ENCODE data around the gene RANBP9. TPM values are rescaled to one million over a fixed set of nuclear protein-coding genes. Genes with fewer than 3 reads are reported as not detected.

RANBP9 gene
- total and polyA plus RNA-seq, 2 experiments from 2014 or later = 24.2 to 36.1 TPM

DNA sequence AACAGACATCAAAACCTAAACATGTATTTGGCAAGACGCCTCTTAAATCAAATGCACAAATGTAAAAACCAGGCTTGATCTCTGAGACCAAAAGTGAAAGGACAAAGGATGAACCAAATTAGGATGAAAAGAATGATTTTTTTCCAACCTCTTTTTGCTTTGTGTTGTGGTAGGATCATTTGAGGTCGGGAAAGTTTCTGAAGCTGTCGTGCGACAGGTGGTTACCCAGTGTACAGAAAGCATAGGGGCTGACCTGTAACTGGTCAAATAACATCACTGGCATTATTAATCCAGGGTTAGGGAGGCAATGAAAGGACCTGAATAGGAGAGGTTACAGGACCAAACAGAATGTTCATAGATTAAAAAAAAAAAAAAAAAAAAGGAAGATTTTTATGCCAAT is 114.6 kb downstream of the RANBP9 start:
- no peak for DNase-seq (ENCODE audit: low spot score)
- Histone ChIP-seq H3K79me2 (no peaks in the 10 kb centered on the region), H3K9me3 (ENCODE audit: low read depth) (no peaks in the 10 kb centered on the region), H3K27me3 (no peaks in the 10 kb centered on the region), H3K4me1 (ENCODE audit: insufficient read depth) (no peaks in the 10 kb centered on the region), H2AFZ (no peak overlapping the region), H3K4me2 (no peak overlapping the region), H3K36me3 (replicated peaks; ENCODE audit: insufficient read depth, low read depth) (no peaks in the 10 kb centered on the region), H3K4me3 (no peak overlapping the region), H3K9me2 (replicated peaks; ENCODE audit: insufficient read depth) (no peaks in the 10 kb centered on the region), H4K20me1 (ENCODE audit: insufficient read depth, poor library complexity, severe bottlenecking) (no peaks in the 10 kb centered on the region), H3K27ac (no peak overlapping the region)
- WGBS (ENCODE audit: low lambda C conversion rate, missing lambda C conversion rate) = 96% methylated on average over 4 of the region's 4 CpGs
- TF ChIP-seq, protein P1, sequence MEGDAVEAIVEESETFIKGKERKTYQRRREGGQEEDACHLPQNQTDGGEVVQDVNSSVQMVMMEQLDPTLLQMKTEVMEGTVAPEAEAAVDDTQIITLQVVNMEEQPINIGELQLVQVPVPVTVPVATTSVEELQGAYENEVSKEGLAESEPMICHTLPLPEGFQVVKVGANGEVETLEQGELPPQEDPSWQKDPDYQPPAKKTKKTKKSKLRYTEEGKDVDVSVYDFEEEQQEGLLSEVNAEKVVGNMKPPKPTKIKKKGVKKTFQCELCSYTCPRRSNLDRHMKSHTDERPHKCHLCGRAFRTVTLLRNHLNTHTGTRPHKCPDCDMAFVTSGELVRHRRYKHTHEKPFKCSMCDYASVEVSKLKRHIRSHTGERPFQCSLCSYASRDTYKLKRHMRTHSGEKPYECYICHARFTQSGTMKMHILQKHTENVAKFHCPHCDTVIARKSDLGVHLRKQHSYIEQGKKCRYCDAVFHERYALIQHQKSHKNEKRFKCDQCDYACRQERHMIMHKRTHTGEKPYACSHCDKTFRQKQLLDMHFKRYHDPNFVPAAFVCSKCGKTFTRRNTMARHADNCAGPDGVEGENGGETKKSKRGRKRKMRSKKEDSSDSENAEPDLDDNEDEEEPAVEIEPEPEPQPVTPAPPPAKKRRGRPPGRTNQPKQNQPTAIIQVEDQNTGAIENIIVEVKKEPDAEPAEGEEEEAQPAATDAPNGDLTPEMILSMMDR (IDR thresholded peaks at IDR 0.05; ENCODE audit: poor library complexity) = no peak
- no peak for TF ChIP-seq EZH2phosphoT487 (IDR thresholded peaks at IDR 0.05; ENCODE audit: low read depth, severe bottlenecking, unreplicated experiment)

DNA sequence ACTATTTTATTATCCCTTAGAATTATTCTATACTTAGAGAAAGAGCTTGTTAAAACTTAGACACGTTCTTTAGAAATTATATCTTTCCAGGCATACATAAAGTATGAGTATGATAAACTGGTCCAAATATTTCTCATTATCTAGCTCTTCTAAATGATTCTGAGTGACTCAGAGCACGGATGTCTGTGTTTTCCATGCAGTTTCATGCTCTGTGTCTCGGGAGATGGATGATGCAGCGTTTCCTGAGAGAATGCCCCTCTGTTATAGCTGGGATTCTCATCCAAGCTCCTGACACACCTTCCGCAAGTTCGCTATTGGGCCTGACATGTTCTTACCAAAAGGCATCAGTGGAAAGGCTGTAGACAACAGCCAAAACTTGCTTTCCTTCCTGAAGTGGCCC is 117.9 kb downstream of the RANBP9 start:
- no peaks in the 10 kb centered on the region for H3K27me3 ChIP-seq
- H3K27ac ChIP-seq = no peak overlapping the region
- H3K79me2 ChIP-seq = no peaks in the 10 kb centered on the region
- H3K4me2 ChIP-seq = no peak overlapping the region
- no peaks in the 10 kb centered on the region for H3K36me3 ChIP-seq (replicated peaks; ENCODE audit: insufficient read depth, low read depth)
- 88% methylated on average over 6 of the region's 6 CpGs for WGBS (ENCODE audit: low lambda C conversion rate, missing lambda C conversion rate)
- H2AFZ ChIP-seq = no peak overlapping the region
- TF ChIP-seq, protein P1 (IDR thresholded peaks at IDR 0.05; ENCODE audit: poor library complexity) = no peak
- TF ChIP-seq EZH2 (IDR thresholded peaks at IDR 0.05; ENCODE audit: borderline replicate concordance) (no peak), EZH2phosphoT487 (IDR thresholded peaks at IDR 0.05; ENCODE audit: low read depth, severe bottlenecking, unreplicated experiment) (no peak)
- H3K4me3 ChIP-seq = no peak overlapping the region
- H3K9me2 ChIP-seq (replicated peaks; ENCODE audit: insufficient read depth) = no peaks in the 10 kb centered on the region
- H3K4me1 ChIP-seq (ENCODE audit: insufficient read depth) = no peaks in the 10 kb centered on the region
- no peaks in the 10 kb centered on the region for H3K9me3 ChIP-seq (ENCODE audit: low read depth)
- H4K20me1 ChIP-seq (ENCODE audit: insufficient read depth, poor library complexity, severe bottlenecking) = no peaks in the 10 kb centered on the region
- DNase-seq (ENCODE audit: low spot score) = no peak

DNA sequence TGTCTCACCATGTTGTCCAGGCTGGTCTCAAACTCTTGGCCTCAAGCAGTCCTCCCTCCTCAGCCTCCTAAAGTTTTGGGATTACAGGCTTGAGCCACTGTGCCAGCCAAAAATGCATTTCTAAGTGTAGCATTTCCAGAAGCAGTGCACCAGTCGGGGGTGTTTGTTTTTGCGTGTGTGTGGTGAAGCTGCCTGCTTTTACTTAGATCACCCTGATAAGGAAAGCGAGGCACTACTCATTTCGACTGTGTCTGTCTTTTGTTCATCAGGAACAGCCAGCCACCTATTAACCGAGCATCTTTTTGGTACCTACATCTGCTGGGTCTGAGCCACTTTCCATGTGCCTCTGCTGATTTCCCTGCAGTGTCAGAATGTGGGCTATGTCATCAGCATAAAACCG is 118.5 kb downstream of the RANBP9 start:
- Histone ChIP-seq H3K36me3 (replicated peaks; ENCODE audit: insufficient read depth, low read depth) (no peaks in the 10 kb centered on the region), H2AFZ (no peak overlapping the region), H3K27ac (no peak overlapping the region), H3K79me2 (no peaks in the 10 kb centered on the region), H3K27me3 (no peaks in the 10 kb centered on the region), H3K4me2 (no peak overlapping the region), H3K9me2 (replicated peaks; ENCODE audit: insufficient read depth) (no peaks in the 10 kb centered on the region), H3K4me1 (ENCODE audit: insufficient read depth) (no peaks in the 10 kb centered on the region), H3K9me3 (ENCODE audit: low read depth) (no peaks in the 10 kb centered on the region), H4K20me1 (ENCODE audit: insufficient read depth, poor library complexity, severe bottlenecking) (no peaks in the 10 kb centered on the region), H3K4me3 (no peak overlapping the region)
- 64% methylated on average over 6 of the region's 6 CpGs for WGBS (ENCODE audit: low lambda C conversion rate, missing lambda C conversion rate)
- TF ChIP-seq EZH2 (IDR thresholded peaks at IDR 0.05; ENCODE audit: borderline replicate concordance) (no peak), EZH2phosphoT487 (IDR thresholded peaks at IDR 0.05; ENCODE audit: low read depth, severe bottlenecking, unreplicated experiment) (no peak)
- TF ChIP-seq, protein P1 (IDR thresholded peaks at IDR 0.05; ENCODE audit: poor library complexity) = no peak
- no peak for DNase-seq (ENCODE audit: low spot score)

Data from hepatocyte (in vitro differentiated cells).